HG03521 (cell line): Measurements from ENCODE around the gene CXorf65.
A peak's percentile ranks its signal among the peaks of the same experiment; 100 is the strongest.

Experiments used
- ATAC-seq: cut with Tn5 transposase; IDR thresholded peaks from one replicate; pipeline ENCODE4 v1.9.1; 2021; ENCODE audit warnings: mild to moderate bottlenecking, moderate library complexity; ENCODE audit not compliant: unreplicated experiment

CXorf65 gene

DNA sequence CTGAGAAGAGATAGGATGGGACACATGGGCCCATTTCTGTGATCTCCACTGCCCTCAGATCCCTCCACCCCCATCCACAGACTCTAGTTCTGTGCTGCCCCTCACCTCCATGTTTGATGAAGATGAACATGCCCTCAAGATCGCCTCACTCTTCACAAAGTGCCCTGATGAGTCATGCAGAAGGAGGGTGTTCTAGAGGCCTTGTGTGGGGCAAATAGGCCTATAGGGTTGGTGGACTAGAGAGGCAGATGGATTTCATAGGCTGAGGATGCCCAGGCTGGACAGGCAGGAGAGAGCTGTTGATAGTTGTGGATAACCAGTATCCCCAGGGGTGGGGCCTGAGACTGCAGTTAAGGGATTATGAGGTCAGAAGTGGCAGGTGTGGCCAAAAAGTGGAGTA lies at the start of gene CXorf65:
Gene CXorf65, minus strand, starts transcription at position 314 of the 400 bp plus-strand sequence. Its CDS starts 184 bp downstream, at position 130.
- ATAC-seq: no peak

DNA sequence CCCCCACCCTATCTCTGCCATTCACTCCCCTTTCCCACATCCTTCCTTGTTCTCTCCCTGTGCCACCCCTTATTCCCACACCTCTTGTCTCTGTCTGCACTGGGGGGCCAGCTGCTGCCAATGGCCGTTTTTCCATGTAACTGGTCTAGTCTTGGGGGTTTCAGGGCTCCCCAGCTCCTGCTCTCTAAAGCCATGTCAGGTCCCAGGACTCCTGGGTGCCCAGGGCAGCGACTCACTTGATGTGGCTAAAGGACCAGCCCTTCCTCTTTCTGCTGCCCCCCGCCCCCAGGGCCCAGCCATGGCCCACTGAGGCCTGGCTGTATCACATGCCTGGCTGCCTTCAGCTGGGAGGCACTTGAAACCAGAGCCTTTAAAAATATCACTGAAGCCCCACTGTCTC lies 48.1 kb upstream of the CXorf65 start:
- no peak for ATAC-seq

DNA sequence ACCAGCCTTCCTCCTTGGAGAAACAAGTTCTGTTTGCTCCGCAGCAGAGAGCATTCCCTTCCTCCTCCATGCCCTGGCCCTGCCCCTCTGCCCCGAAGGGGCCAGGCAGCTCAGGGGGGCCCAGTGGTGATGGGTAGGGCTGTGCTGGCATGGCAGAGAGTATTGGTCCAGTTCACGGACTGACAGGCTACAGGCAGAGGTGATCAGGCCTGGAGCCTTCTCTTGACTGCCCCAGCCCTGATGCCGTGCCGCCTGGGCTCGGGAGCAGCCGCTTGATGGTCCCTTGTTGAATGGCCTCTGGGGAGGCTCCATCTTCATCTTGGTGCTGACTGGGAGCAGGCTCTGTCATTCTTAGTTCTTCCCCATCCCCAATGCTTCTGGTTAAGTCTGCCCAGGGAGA lies 47.7 kb upstream of the CXorf65 start:
- no peak for ATAC-seq

DNA sequence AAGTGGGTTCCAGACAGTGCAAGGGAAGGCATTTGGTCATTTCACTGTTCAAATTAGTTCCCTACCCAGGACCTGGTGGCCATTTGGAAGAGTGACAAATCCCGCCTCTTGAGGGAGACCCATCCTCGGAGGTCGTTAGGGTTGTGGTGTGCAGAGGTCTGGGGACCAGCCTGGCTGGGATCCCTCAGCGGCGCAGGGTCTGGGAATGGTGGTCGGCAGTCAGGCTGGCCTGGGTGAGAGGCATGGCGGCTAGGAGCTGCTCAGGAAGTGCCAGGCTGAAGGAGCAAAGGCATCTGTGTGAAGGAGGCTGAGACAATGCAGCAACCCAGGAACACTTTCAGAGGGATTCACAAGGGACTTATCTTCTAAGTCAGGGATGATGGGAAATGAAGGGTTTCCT lies 44.8 kb upstream of the CXorf65 start:
- ATAC-seq: no peak

DNA sequence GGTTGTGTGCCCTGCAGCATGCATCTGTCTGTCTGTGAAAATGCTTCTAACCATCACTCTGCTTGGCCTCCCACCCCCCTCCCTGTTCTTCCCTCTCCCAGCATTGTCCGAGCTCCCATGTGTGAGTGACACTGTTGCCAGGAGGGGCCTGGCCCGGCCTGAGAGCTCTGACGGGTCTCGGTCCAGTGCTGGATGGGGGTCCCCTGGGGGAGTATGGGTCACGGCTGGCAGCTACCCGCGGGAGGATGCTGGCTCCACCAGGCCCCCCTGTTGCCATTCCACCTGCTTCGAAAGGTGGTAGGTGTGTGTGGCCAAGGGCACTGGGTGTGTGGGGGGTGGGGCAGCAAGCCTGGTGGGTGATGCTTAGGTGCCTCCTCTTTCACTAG lies 41.7 kb upstream of the CXorf65 start:
- ATAC-seq: no peak

DNA sequence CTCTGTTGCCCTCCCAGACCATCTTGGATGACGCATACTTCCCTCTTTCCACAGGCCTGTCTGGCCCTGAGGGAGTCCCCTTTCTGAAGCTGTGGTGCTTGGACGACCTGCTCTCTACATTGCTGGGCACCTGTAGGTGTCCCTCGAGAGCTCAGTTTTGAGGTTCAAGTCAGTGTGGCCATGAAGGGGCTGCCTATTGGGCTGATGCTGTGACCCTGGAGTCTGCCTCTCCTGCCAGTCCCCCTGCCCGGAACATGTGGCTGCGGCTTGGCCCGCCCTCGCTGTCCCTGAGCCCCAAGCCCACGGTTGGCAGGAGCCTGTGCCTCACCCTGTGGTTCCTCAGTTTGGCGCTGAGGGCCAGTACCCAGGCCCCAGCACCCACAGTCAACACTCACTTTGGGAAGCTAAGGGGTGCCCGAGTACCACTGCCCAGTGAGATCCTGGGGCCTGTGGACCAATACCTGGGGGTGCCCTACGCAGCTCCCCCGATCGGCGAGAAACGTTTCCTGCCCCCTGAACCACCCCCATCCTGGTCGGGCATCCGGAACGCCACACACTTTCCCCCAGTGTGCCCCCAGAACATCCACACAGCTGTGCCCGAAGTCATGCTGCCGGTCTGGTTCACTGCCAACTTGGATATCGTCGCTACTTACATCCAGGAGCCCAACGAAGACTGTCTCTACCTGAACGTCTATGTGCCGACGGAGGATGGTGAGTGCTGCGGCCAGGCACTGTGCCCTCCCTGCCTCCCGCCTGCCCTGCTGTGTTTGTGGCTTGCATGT lies 41.1 kb upstream of the CXorf65 start:
- no peak for ATAC-seq

DNA sequence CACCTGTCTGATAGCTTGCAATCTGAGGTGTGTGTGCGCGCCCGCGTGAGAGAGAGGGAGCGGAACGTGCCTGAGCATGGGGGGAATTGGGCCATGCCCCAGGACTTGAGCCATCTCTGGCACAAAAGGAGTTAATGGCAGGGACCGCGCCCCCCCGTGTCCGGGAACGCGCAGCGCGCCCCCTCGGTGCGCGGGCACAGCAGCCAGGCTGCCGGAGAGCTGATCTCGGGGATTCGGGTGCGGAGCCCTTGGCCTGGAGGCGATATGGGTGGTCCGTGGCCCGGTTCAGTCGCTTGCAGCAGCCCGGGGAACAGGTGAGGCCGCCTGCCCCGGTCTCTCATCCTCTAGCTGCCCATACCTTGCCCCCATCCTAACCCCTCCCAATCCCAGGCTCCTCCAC lies 38.1 kb upstream of the CXorf65 start, which contains the start of gene NLGN3:
Gene NLGN3, plus strand, starts transcription at position 191 of the 400 bp plus-strand sequence. CDS start 2,909 bp downstream, outside the sequence.
- no peak for ATAC-seq

DNA sequence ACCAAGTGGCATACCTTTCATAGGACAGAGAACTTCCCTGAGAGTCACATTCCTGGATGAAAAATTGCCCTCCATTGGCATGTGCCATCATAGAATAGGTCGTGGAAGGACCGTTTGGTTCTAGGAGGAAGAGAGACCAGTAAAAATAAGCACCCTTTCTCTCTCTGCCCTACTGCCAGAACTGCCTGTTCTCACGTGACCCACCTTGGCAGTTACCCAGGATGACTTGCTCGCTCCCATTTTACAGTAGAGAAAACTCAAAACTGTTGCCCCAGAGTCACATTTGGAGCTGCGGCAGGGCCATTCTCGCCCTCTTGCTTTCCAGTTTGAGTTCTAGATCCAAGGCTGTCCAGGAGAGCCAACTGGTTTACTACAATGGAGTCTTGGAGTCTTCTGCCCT lies 37.0 kb upstream of the CXorf65 start:
- ATAC-seq: no peak

DNA sequence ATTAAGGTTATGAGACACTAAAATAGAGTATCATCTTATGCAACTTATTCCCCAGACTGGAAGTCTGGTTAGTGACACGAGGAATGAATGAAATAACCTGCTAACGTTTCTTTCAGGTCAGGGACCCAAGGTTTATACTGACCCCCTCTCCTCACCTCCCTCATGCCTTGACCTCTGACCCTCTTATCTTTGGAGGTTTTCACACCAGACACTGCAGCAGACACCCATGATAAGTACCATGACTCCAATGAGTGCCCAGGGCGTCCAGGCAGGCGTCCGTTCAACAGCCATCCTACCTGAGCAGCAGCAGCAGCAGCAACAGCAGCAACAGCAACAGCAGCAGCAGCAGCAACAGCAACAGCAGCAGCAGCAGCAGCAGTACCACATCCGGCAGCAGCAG lies 33.9 kb upstream of the CXorf65 start:
- ATAC-seq: no peak

DNA sequence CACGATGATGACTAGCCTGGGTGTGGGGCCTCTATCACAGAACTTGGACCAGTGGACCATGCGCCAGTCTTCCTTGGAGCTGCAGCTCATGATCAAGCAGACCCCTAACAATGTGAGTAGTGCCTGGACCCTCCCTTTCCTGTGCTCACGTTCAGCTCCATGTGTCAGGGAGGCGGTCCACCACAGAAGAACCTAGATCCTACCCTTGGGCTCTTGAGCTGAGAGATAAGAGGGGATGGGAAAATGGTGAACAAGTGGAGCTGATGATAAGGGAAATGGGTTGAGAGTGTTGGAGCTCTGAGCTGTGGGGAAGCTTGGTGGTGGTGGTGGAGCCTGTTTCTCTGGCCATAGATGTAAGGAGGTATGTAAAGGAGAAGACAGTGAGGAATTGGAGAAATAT lies 25.0 kb upstream of the CXorf65 start:
- ATAC-seq: no peak

DNA sequence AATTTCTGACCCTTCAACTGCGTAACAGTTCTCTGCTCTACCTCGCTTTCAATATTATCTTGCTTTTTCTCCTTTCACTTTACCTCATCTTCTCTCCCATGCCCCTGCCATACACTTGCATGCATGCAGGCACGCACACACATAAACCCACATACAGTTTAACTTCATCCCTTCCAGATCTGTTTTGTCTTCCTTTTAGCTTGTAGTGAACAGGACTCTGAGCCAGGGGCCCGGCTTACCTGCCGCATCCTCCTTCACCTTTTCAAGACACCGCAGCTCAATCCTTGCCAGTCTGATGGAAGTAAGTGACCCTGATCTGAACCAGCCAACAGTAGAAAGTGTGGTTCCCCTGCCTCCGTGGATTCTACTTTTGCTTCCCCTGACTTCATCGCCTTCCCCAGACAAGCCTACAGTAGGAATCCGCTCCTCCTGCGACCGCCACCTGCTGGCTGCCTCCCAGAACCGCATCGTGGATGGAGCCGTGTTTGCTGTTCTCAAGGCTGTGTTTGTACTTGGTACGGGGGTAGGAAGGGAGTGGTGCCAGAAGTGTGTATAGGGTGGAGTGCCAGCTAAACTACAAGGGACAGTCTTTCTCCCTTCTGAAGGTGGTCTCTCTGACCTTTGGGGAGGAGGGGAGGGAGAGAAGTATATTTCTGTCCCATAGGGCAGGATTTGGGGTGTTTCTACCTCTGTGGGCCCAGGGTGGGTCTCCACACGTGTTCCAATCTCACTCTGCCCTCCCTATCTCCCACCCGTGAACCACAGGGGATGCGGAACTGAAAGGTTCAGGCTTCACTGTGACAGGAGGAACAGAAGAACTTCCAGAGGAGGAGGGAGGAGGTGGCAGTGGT lies 22.6 kb upstream of the CXorf65 start:
- no peak for ATAC-seq

DNA sequence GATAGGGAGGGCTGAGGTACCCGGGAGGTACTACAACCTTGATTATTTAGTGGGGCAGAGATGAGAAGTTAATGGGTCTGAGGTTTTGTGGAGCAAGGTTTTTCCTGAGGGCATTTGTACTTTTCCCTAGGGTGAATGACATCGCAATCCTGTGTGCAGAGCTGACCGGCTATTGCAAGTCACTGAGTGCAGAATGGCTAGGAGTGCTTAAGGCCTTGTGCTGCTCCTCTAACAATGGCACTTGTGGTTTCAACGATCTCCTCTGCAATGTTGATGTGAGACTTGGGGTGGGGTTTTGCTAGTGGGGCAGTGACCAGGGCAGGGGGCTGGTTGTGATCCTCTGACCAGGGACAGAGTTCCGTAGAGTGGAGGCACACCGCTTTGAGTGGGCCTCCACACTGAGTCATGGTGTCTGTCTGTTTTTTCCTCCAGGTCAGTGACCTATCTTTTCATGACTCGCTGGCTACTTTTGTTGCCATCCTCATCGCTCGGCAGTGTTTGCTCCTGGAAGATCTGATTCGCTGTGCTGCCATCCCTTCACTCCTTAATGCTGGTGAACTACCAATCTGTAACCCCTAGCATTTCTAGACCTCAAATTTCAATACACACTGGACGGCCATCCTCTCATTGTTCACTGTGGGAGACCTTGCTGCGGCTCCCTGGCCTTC lies 21.8 kb upstream of the CXorf65 start:
- ATAC-seq: no peak

DNA sequence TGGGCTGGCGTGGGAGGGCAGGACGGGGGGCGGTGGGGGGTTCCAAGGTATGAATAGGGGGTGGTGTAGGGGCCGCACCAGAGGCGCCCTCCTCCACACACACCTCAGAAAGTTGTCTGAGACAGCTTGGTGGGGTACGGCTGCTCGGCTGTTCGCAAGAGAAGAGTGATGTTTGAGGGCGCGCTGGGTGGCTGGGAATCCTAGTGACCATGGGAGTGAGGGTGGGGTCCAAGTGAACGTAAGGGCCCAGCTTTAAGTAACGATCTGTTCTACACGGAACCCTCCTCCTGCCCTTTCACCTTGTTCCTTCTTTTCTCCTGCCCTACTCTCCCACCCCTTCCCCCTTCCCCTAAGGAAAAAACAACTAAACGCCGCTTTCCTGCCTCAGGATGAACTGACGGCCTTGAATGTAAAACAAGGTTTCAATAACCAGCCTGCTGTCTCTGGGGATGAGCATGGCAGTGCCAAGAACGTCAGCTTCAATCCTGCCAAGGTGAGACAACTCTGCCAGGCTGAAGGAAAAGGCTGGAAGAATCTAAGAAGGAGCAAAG lies 12.5 kb upstream of the CXorf65 start:
- no peak for ATAC-seq

DNA sequence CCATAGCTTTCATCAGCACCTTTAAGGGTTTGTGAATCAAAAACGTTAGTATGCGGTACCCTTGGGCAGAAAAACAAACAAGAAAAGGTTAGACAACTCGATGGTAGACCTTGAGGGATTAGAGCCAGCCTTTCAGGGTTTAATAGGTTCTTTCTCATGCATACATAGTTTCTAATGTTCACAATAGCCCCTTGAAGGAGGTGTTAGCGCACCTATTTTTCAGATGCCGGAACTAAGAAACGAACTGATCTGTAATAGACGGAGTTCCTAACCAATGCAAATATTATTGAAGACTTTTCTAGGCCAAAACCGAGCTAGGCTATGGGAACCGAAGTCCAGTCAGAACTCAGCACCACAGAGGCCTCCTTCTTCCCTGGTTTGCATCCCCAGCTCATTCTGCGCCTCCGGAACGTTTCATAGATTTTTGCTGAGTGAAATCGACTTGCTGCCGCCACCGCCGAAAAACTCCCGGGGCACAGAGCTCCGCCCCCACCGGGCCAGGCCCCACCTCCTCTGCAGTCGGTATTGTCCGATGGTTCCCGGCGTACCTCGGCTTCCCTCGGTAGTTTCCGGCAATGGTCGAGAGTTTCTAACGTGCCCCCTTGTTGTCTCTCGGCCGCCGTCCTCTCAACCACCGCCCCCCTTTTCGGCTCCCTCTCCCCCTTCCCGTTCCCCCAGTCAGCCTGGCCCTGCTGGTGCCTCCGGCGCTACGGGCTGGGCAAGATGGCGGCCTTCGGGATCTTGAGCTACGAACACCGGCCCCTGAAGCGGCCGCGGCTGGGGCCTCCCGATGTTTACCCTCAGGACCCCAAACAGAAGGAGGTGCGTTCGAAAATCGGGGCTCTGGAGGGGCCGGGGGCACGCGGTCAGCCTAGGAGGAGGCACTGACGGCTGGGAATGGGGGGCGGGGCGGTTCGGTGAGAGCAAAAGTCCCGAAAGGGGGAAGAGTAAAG lies 11.8 kb upstream of the CXorf65 start, which contains the start of gene MED12:
Gene MED12, plus strand, starts transcription at position 565 of the 953 bp plus-strand sequence. Its CDS starts 159 bp downstream, at position 724.
- peak; percentile 90 for ATAC-seq

DNA sequence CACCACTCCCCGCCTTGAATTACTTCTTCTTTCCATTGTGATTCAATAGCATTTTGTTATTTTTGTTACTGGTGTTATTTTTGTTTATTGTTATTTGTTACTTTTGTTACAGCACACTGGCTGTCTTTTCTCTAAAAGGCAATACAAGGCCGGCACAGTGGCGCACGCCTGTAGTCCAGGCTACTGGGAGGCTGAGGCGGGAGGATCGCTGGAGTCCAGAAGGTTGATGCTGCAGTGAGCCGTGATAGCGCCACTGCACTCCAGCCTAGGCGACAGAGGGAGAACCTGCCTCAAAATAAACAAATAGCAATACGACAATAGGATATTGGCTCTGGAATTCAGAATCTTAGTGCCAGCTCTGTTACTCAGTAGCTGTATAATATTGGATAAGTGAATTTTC lies 10.8 kb upstream of the CXorf65 start:
- ATAC-seq: no peak

DNA sequence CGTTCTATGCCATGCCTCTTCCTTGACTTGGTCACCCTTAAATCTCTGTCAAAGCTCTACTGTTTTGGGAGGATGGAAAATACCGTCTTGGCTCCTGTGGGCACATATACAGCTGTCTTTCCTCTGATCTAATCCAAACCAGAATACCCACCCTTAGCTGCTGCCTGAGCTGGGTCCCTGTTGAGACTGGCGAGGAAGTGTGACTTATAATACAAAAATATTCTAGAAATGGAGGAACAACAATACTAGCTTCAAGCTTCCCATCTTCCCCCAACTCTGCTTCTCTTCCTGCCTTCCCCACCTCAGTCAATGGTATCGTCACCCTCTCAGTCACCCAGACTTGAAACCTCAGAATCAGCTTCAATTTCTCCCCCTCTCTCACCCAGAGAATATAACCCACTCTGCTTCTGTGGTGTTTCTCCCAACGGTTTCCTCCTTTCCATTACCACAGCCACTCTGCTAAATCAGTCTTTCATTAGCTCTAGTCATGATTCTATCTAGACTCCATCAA lies 5.4 kb upstream of the CXorf65 start:
- ATAC-seq: no peak

DNA sequence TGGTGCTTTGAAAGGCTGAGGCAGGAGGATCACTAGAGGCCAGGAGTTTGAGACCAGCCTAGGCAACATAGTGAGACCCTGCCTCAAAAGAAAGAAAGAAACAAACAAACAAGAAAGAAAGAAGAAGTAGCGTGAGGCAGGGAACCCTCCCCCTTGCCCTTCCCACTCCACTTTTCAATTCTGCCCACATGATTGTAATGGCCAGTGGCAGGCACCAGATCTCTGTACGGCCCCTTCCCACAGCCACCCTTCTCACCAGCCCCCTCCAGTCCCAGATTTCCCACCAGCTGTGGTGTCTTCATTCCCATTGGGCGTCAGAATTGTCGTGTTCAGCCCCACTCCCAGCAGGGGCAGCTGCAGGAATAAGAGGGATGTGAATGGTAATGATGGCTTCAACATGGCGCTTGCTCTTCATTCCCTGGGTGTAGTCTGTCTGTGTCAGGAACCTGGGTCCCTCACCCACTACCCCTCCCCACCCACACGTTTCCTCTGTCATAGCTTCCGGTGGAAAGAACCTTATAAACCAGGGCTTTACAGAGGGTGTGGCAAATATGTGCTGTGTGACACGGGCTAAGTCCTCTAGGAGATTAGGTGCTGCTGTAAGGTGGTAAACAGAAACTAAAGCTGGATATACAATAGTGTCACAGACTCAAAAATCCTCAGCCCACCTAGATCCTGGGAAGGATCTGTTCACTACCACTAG lies 4.8 kb upstream of the CXorf65 start, which contains the start of gene IL2RG:
Gene IL2RG, minus strand, starts transcription at position 437 of the 703 bp plus-strand sequence. Its CDS starts 38 bp downstream, at position 399.
- peak; percentile 83 for ATAC-seq

DNA sequence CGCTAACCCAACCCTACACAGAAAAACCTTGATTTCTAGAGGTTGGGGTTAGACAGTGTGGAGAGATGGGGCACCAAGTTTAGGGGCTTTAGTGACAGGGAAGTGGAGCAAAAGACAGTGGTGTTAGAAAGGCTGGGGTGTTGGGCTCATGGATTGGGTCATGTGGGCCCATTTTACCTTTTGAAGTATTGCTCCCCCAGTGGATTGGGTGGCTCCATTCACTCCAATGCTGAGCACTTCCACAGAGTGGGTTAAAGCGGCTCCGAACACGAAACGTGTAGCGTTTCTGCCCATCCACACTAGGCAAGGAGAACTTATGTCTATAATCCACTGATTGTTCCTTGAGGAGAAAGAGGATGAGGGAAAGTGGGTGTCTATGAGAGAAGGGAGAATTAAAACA lies 2.5 kb upstream of the CXorf65 start:
- no peak for ATAC-seq
